Upper lobe of left lung (tissue), 4 donors: Measurements from ENCODE around the gene GMDS.

ENCODE experiments used
- CTCF ChIP-seq, 6 experiments: fragments of 450-650 bp in 4 of 6; fragments of 200-600 bp in 2 of 6; sonication (generic) in 2 of 6; IDR thresholded peaks; one replicate each; pipeline ENCODE4 v1.5.1; 2016 to 2019; ENCODE audit warnings: antibody characterized with exemption in 6 of 6
- EP300 ChIP-seq, 4 donors: sonication (generic); formaldehyde crosslinking; IDR thresholded peaks; one replicate each; pipeline ENCODE4 v1.5.1; 2017; ENCODE audit warnings: antibody characterized with exemption in 4 of 4, control low read depth in 2 of 4

GRCh38 chr6:1820165-1820564, 425.2 kb downstream of the GMDS start:
- no peak for TF ChIP-seq CTCF (IDR thresholded peaks at IDR 0.05)
- no peak for TF ChIP-seq EP300 (IDR thresholded peaks at IDR 0.05)
